Mesenchymal stem cell (in vitro differentiated cells and primary cell): ENCODE results near the gene SETSIP.

ENCODE experiments used
- DNase-seq: peaks from one replicate; pipeline ENCODE4 v3.0.0-alpha.2; 2013
- H2AFZ ChIP-seq: one replicate; pipeline ENCODE4 v1.6.1; 2013; ENCODE audit warnings: low read depth, mild to moderate bottlenecking, control low read depth, inconsistent platforms, low read length, moderate library complexity
- H2AK5ac ChIP-seq: 2 replicates; pipeline ENCODE4 v1.6.1; 2013; ENCODE audit warnings: low read length, moderate library complexity, mild to moderate bottlenecking, inconsistent platforms; ENCODE audit not compliant: severe bottlenecking
- H2BK120ac ChIP-seq: one replicate; pipeline ENCODE4 v1.6.1; 2013; ENCODE audit warnings: low read depth, mild to moderate bottlenecking, inconsistent platforms, low read length, moderate library complexity
- H2BK12ac ChIP-seq, 2 experiments: one replicate each; pipeline ENCODE4 v1.6.1; 2013; ENCODE audit warnings: inconsistent platforms in 2 of 2, low read length in 2 of 2, mild to moderate bottlenecking in 2 of 2, moderate library complexity in 2 of 2, control low read depth in 1 of 2
- H2BK15ac ChIP-seq: one replicate; pipeline ENCODE4 v1.6.1; 2013; ENCODE audit warnings: mild to moderate bottlenecking, low read depth, inconsistent platforms; ENCODE audit not compliant: poor library complexity, severe bottlenecking
- H2BK5ac ChIP-seq: 2 replicates; pipeline ENCODE4 v1.6.1; 2013; ENCODE audit warnings: low read depth, mild to moderate bottlenecking, low read length, control low read depth, inconsistent platforms; ENCODE audit not compliant: poor library complexity, severe bottlenecking
- H3K14ac ChIP-seq, 2 experiments: one replicate each; pipeline ENCODE4 v1.6.1; 2013; ENCODE audit warnings: inconsistent platforms in 2 of 2, low read length in 2 of 2, control low read depth in 1 of 2, mild to moderate bottlenecking in 1 of 2, moderate library complexity in 1 of 2
- H3K18ac ChIP-seq, 2 experiments: one replicate each; pipeline ENCODE4 v1.6.1; 2013; ENCODE audit warnings: inconsistent platforms in 2 of 2, low read length in 2 of 2, control low read depth in 1 of 2, low read depth in 1 of 2, mild to moderate bottlenecking in 1 of 2
- H3K23ac ChIP-seq, 2 experiments: one replicate each; pipeline ENCODE4 v1.6.1; 2013; ENCODE audit warnings: inconsistent platforms in 2 of 2, low read length in 2 of 2, mild to moderate bottlenecking in 2 of 2, moderate library complexity in 2 of 2, control low read depth in 1 of 2
- H3K27ac ChIP-seq: 2 replicates; pipeline ENCODE4 v1.5.1; 2013; ENCODE audit warnings: mild to moderate bottlenecking, moderate library complexity, low read length, control low read depth, inconsistent platforms; ENCODE audit not compliant: poor library complexity, severe bottlenecking
- H3K27me3 ChIP-seq, 2 experiments: 2 replicates each; pipeline versions ENCODE4 v1.6.1 to v1.7.0; 2013; ENCODE audit warnings: low read length in 2 of 2, mild to moderate bottlenecking in 2 of 2, moderate library complexity in 2 of 2, control low read depth in 1 of 2, inconsistent platforms in 1 of 2; ENCODE audit not compliant: control insufficient read depth in 1 of 2, insufficient read depth in 1 of 2
- H3K36me3 ChIP-seq, 2 experiments: 2 replicates each; pipeline versions ENCODE4 v1.6.1 to v1.7.0; 2013; ENCODE audit warnings: low read length in 2 of 2, control low read depth in 1 of 2, inconsistent platforms in 1 of 2, low read depth in 1 of 2, mild to moderate bottlenecking in 1 of 2; ENCODE audit not compliant: insufficient read depth in 2 of 2, control insufficient read depth in 1 of 2
- H3K4ac ChIP-seq, 2 experiments: one replicate each; pipeline ENCODE4 v1.6.1; 2013; ENCODE audit warnings: inconsistent platforms in 2 of 2, low read length in 2 of 2, mild to moderate bottlenecking in 2 of 2, moderate library complexity in 2 of 2, control low read depth in 1 of 2, low read depth in 1 of 2
- H3K4me1 ChIP-seq: 2 replicates; pipeline ENCODE4 v1.6.1; 2013; ENCODE audit warnings: low read depth, low read length, control low read depth; ENCODE audit not compliant: control insufficient read depth, insufficient read depth
- H3K4me2 ChIP-seq: 2 replicates; pipeline ENCODE4 v1.6.1; 2013; ENCODE audit warnings: low read length, mild to moderate bottlenecking, inconsistent platforms; ENCODE audit not compliant: poor library complexity, severe bottlenecking
- H3K4me3 ChIP-seq, 2 experiments: 2 replicates each; pipeline versions ENCODE4 v1.5.1 to v1.7.0; 2013; ENCODE audit warnings: low read length in 2 of 2, mild to moderate bottlenecking in 2 of 2, control low read depth in 1 of 2, low read depth in 1 of 2; ENCODE audit not compliant: insufficient read depth in 1 of 2
- H3K79me1 ChIP-seq: replicated peaks from 2 replicates; pipeline ENCODE4 v1.6.1; 2013; ENCODE audit warnings: mild to moderate bottlenecking, control low read depth, low read length, inconsistent platforms; ENCODE audit not compliant: poor library complexity, severe bottlenecking
- H3K9ac ChIP-seq: 2 replicates; pipeline ENCODE4 v1.7.0; 2013; ENCODE audit warnings: mild to moderate bottlenecking, low read length, moderate library complexity
- H3K9me3 ChIP-seq: 2 replicates; pipeline ENCODE4 v1.7.0; 2013; ENCODE audit warnings: mild to moderate bottlenecking, low read length; ENCODE audit not compliant: control insufficient read depth
- H4K8ac ChIP-seq: one replicate; pipeline ENCODE4 v1.6.1; 2013; ENCODE audit warnings: inconsistent platforms, mild to moderate bottlenecking, low read length, moderate library complexity
- H4K91ac ChIP-seq: one replicate; pipeline ENCODE4 v1.6.1; 2013; ENCODE audit warnings: mild to moderate bottlenecking, low read length, inconsistent platforms
- WGBS: methylation state at CpG from one replicate; pipeline ENCODE4 v1.1.7; 2013; ENCODE audit warnings: mixed read lengths; 5-methylcytosine and 5-hydroxymethylcytosine counted together

The SETSIP gene

GRCh38 chr1:92094595-92094994 is 19.4 kb upstream of the SETSIP start:
- DNase-seq: no peak
- WGBS: no CpG with 5 or more reads among the region's 1 CpG

GRCh38 chr1:92094090-92094489 is 18.9 kb upstream of the SETSIP start:
- Histone ChIP-seq H3K27me3 (no peaks in the 10 kb centered on the region), H2BK5ac (no peak overlapping the region), H2BK120ac (no peak overlapping the region), H2AFZ (no peak overlapping the region), H4K91ac (no peak overlapping the region), H4K8ac (no peak overlapping the region), H3K4me2 (no peak overlapping the region), H3K4ac (no peak overlapping the region), H2BK12ac (no peak overlapping the region), H3K9ac (no peak overlapping the region), H3K14ac (no peak overlapping the region), H3K4me1 (no peaks in the 10 kb centered on the region), H3K9me3 (no peaks in the 10 kb centered on the region), H3K27ac (no peak overlapping the region), H2BK15ac (no peak overlapping the region), H3K23ac (no peak overlapping the region), H2AK5ac (no peak overlapping the region), H3K4me3 (no peak overlapping the region), H3K36me3 (peaks cover 0 to 4% of the 10 kb centered on the region in 2 experiments), H3K79me1 (peaks cover 1% of the 10 kb centered on the region), H3K18ac (no peak overlapping the region)
- DNase-seq: no peak
- 90% methylated on average over 2 of the region's 2 CpGs for WGBS

More at GRCh38 chr1:92094595-92094994, 19.4 kb upstream of the SETSIP start:
- Histone ChIP-seq H2AK5ac (no peak overlapping the region), H3K9ac (no peak overlapping the region), H3K36me3 (peaks cover 0 to under 1% of the 10 kb centered on the region in 2 experiments), H2BK15ac (no peak overlapping the region), H2BK5ac (no peak overlapping the region), H2AFZ (no peak overlapping the region), H3K4me3 (no peak overlapping the region), H3K18ac (no peak overlapping the region), H3K23ac (no peak overlapping the region), H4K91ac (no peak overlapping the region), H3K79me1 (peaks cover 1% of the 10 kb centered on the region), H3K4me1 (no peaks in the 10 kb centered on the region), H4K8ac (no peak overlapping the region), H3K9me3 (no peaks in the 10 kb centered on the region), H3K27ac (no peak overlapping the region), H3K4ac (no peak overlapping the region), H2BK12ac (no peak overlapping the region), H2BK120ac (no peak overlapping the region), H3K27me3 (no peaks in the 10 kb centered on the region), H3K14ac (no peak overlapping the region), H3K4me2 (no peak overlapping the region)

- peaks cover 14% of the 10 kb centered on the region for H3K9me3 ChIP-seq
- H3K4ac ChIP-seq: no peak overlapping the region
- no peak overlapping the region for H3K18ac ChIP-seq
- H3K9ac ChIP-seq: no peak overlapping the region
- H2AK5ac ChIP-seq: no peak overlapping the region
- H4K8ac ChIP-seq: no peak overlapping the region
- no peak overlapping the region for H2BK120ac ChIP-seq
- no peak overlapping the region for H2BK12ac ChIP-seq
- H3K4me2 ChIP-seq: no peak overlapping the region
- no peak overlapping the region for H2AFZ ChIP-seq
- peaks cover 3% of the 10 kb centered on the region for H3K79me1 ChIP-seq
- H3K4me3 ChIP-seq: no peak overlapping the region
- H2BK5ac ChIP-seq: no peak overlapping the region
- H3K4me1 ChIP-seq: no peaks in the 10 kb centered on the region
- H3K27me3 ChIP-seq: no peaks in the 10 kb centered on the region
- H3K36me3 ChIP-seq: peaks cover 0 to 4% of the 10 kb centered on the region in 2 experiments
- no peak overlapping the region for H2BK15ac ChIP-seq
- no peak overlapping the region for H3K14ac ChIP-seq
- no peak overlapping the region for H3K27ac ChIP-seq
- no peak for DNase-seq
- 85% methylated on average over 4 of the region's 5 CpGs for WGBS
- no peak overlapping the region for H4K91ac ChIP-seq
- no peak overlapping the region for H3K23ac ChIP-seq
These were observed 16.4 kb upstream of the SETSIP start for GRCh38 chr1:92091625-92092024.

GRCh38 chr1:92087542-92087941 is 12.3 kb upstream of the SETSIP start:
- no peaks in the 10 kb centered on the region for H3K4me1 ChIP-seq
- H4K91ac ChIP-seq: no peak overlapping the region
- H3K9me3 ChIP-seq: peaks cover 38% of the 10 kb centered on the region
- H4K8ac ChIP-seq: no peak overlapping the region
- no peak for DNase-seq
- no peak overlapping the region for H2BK120ac ChIP-seq
- no peak overlapping the region for H3K4me2 ChIP-seq
- no peaks in the 10 kb centered on the region for H3K27me3 ChIP-seq
- WGBS: 92% methylated on average over 1 of the region's 1 CpG
- no peak overlapping the region for H2BK12ac ChIP-seq
- no peak overlapping the region for H3K27ac ChIP-seq
- no peak overlapping the region for H3K4me3 ChIP-seq
- no peak overlapping the region for H2BK5ac ChIP-seq
- peaks cover 0 to 4% of the 10 kb centered on the region in 2 experiments for H3K36me3 ChIP-seq
- no peak overlapping the region for H2BK15ac ChIP-seq
- no peak overlapping the region for H3K4ac ChIP-seq
- no peak overlapping the region for H3K23ac ChIP-seq
- no peak overlapping the region for H3K9ac ChIP-seq
- peaks cover 10% of the 10 kb centered on the region for H3K79me1 ChIP-seq
- H2AK5ac ChIP-seq: no peak overlapping the region
- H3K14ac ChIP-seq: no peak overlapping the region
- H3K18ac ChIP-seq: no peak overlapping the region
- H2AFZ ChIP-seq: no peak overlapping the region
